Right atrium auricular region (tissue), 2 donors: ENCODE results near the gene FLT1. TPM values are rescaled to one million over a fixed set of nuclear protein-coding genes. Genes with fewer than 3 reads are reported as not detected.

ENCODE experiments used
- DNase-seq: peaks from one replicate; pipeline ENCODE4 v3.0.0-alpha.2; 2019; ENCODE audit warnings: low spot score
- H3K27ac ChIP-seq, 2 donors: fragments of 200-600 bp; sonication (generic); 1 replicate in 1 of 2; 2 replicates in 1 of 2; pipeline ENCODE4 v1.5.1; 2016 to 2019
- H3K27me3 ChIP-seq, 2 donors: fragments of 200-600 bp; sonication (generic); one replicate each; pipeline versions ENCODE4 v1.5.1 to v1.6.0; 2017 to 2019
- H3K36me3 ChIP-seq: fragments of 200-600 bp; sonication (generic); one replicate; pipeline ENCODE4 v1.5.1; 2016
- H3K4me1 ChIP-seq, 2 donors: fragments of 200-600 bp; sonication (generic); one replicate each; pipeline versions ENCODE4 v1.5.1 to v1.6.0; 2017 to 2019
- H3K4me3 ChIP-seq, 2 donors: fragments of 200-600 bp; sonication (generic); 1 replicate in 1 of 2; 2 replicates in 1 of 2; pipeline ENCODE4 v1.5.1; 2017 to 2019; ENCODE audit warnings: mild to moderate bottlenecking in 1 of 2, moderate library complexity in 1 of 2
- H3K9me3 ChIP-seq, 2 donors: fragments of 200-600 bp; sonication (generic); one replicate each; pipeline ENCODE4 v1.5.1; 2019
- total RNA-seq, 2 donors: library from RNA; depleted of rRNA; stranded (reverse); fragments of >200 nt; gene quantifications; one replicate each; pipeline ENCODE4 v1.1.0, GENCODE V29; 2016
- TF ChIP-seq, protein P1 (sequence below), 2 donors: fragments of 200-600 bp; sonication (generic); IDR thresholded peaks; one replicate each; pipeline ENCODE4 v1.5.1; 2019; ENCODE audit warnings: antibody characterized with exemption in 2 of 2

Gene FLT1
- total RNA-seq, 2 donors from 2014 or later: 40.0 to 51.3 TPM

DNA sequence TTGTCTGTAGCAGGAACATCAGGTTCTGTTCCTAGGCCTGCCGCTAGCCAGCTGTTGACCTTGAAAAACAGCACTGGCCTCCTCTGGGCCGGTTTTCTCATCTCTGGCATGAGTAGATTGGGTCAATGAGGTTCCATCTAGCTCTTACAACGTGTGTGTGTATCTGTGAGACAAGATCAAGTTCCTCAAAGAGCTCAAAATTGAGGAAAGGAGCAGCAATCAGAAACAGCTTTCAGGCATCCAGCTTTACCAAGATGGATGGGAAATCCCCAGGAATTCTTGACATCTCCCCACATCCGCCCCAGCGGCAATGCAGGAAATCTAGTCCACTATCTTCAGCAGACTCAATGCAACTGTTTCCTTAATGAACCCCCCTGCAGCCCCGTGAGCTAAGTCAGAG lies 4.9 kb downstream of the FLT1 start:
- Histone ChIP-seq H3K9me3 (no peaks in the 10 kb centered on the region), H3K27ac (no peak overlapping the region), H3K36me3 (no peaks in the 10 kb centered on the region), H3K4me3 (peak overlapping the region in 1 of 2 donors; percentile 23), H3K27me3 (peaks cover 0 to 21% of the 10 kb centered on the region in 2 donors), H3K4me1 (peaks cover 0 to 40% of the 10 kb centered on the region in 2 donors)
- no peak for DNase-seq
- TF ChIP-seq, protein P1, sequence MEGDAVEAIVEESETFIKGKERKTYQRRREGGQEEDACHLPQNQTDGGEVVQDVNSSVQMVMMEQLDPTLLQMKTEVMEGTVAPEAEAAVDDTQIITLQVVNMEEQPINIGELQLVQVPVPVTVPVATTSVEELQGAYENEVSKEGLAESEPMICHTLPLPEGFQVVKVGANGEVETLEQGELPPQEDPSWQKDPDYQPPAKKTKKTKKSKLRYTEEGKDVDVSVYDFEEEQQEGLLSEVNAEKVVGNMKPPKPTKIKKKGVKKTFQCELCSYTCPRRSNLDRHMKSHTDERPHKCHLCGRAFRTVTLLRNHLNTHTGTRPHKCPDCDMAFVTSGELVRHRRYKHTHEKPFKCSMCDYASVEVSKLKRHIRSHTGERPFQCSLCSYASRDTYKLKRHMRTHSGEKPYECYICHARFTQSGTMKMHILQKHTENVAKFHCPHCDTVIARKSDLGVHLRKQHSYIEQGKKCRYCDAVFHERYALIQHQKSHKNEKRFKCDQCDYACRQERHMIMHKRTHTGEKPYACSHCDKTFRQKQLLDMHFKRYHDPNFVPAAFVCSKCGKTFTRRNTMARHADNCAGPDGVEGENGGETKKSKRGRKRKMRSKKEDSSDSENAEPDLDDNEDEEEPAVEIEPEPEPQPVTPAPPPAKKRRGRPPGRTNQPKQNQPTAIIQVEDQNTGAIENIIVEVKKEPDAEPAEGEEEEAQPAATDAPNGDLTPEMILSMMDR (IDR thresholded peaks at IDR 0.05): no peak

DNA sequence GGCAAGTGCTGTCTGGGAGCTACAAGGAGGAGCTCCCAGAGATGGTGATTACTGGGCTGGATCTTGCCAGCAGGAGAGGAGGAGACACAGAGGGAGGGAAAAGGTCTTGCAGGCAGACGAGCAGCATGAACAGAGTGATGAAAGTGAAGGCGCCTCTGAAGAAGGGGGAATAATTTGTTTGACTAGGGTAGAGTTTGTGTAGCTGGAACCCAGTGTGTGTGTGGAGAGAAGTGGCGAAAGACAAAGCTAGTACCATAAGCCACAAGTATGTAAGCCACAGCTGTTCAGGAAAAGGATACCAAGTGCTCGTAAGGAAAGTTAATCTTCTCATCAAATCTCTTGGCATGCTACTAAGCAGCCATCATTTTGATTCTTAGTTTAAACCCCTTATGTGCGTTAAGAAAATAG lies 5.4 kb downstream of the FLT1 start:
- peaks cover 0 to 19% of the 10 kb centered on the region in 2 donors for H3K27me3 ChIP-seq
- TF ChIP-seq, protein P1 (IDR thresholded peaks at IDR 0.05): no peak
- no peaks in the 10 kb centered on the region for H3K36me3 ChIP-seq
- H3K4me1 ChIP-seq: peaks cover 0 to 38% of the 10 kb centered on the region in 2 donors
- no peak overlapping the region for H3K27ac ChIP-seq
- H3K4me3 ChIP-seq: no peak overlapping the region
- no peak for DNase-seq
- H3K9me3 ChIP-seq: no peaks in the 10 kb centered on the region

DNA sequence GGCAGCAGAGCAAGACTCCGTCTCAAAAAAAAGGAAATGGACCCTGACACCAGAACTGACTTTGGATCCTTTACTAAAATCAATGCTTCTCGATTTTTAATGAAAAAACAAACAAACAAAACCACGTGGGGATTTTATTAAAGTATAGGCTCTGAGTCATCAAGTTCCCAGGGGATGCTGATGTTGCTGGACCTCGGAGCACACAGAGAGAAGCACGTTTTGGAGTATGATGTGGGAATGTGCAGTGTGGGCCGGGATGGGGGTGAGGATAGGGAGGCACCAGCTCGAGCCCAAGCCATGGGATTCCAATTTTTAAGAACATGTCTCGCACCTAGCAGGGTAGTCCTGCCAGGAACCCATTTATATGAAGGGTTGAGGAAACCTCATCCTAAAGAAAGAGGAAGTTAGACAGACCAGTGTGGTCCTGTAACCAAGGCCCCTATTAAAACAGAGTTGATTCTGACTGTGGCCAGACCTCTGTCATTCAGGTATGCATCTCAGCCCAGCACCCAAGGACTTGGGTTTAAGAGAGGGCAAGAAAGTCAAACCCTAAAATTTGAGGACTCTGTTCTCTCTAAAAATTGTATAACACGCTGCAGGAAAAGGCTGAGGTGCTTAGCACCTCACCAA lies 6.4 kb downstream of the FLT1 start:
- no peaks in the 10 kb centered on the region for H3K36me3 ChIP-seq
- H3K9me3 ChIP-seq: no peaks in the 10 kb centered on the region
- peaks cover 0 to 34% of the 10 kb centered on the region in 2 donors for H3K4me1 ChIP-seq
- TF ChIP-seq, protein P1 (IDR thresholded peaks at IDR 0.05): no peak
- no peak overlapping the region for H3K27ac ChIP-seq
- no peak for DNase-seq
- peaks cover 0 to 9% of the 10 kb centered on the region in 2 donors for H3K27me3 ChIP-seq
- no peak overlapping the region for H3K4me3 ChIP-seq

DNA sequence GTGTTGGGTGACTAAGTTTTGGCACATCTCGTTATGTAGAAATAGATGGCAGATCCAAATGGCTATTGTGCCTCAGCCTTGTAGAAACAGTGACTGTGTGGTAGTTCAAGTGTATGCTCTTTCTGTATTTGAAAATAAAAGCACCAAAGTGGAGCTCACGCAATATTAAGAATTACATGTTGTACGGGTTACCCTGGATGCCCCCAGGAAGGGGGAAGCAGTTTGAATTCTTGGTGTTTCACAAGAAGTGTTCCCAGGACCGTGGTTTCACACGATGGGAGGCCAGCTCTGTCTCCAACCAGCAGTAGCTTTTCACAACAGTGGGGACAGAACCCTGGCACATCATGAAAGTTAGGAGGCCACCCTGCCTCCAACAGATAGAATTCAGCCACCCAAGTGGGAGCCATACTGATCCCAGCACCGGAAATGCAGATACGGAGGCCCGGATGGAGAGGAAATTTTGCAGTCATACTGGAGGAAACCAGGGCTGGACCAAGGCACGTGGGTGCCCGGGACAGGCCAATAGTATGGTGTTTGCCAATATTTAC lies 8.9 kb downstream of the FLT1 start:
- H3K36me3 ChIP-seq: no peaks in the 10 kb centered on the region
- no peak for DNase-seq
- no peak overlapping the region for H3K27ac ChIP-seq
- H3K4me3 ChIP-seq: no peak overlapping the region
- peaks cover 0 to 33% of the 10 kb centered on the region in 2 donors for H3K4me1 ChIP-seq
- TF ChIP-seq, protein P1 (IDR thresholded peaks at IDR 0.05): no peak
- H3K9me3 ChIP-seq: no peaks in the 10 kb centered on the region
- H3K27me3 ChIP-seq: no peaks in the 10 kb centered on the region

DNA sequence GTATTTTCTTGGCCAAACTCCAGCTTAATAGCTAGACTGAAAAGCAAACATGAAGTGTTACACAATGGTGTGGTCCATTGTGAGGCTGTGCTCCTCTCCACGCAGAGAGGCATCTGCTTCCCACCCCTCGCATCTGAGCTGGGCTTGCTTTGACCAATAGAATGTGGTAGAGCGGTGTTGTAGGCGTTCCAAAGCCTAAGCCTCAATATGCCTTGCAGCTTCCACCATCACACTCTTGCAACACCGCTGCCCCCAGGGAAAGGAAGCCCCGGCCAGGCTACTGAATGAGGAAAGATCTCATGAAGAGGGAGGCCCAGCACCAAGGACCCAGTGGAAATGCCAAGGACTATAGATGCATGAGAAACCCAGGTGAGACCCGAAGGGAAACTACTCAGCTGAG lies 9.4 kb downstream of the FLT1 start:
- DNase-seq: no peak
- Histone ChIP-seq H3K4me1 (peaks cover 0 to 33% of the 10 kb centered on the region in 2 donors), H3K27me3 (no peaks in the 10 kb centered on the region), H3K36me3 (no peaks in the 10 kb centered on the region), H3K9me3 (no peaks in the 10 kb centered on the region), H3K27ac (no peak overlapping the region), H3K4me3 (no peak overlapping the region)
- TF ChIP-seq, protein P1 (IDR thresholded peaks at IDR 0.05): no peak
